NCI-H460 (cell line): Measurements from ENCODE around the gene CYP4F22. TPM values are rescaled to one million over a fixed set of nuclear protein-coding genes. Genes with fewer than 3 reads are reported as not detected.
"Not testable (repeated sequence)": the region's sequence is repeated elsewhere in the genome, so short reads cannot be mapped to it uniquely, and the experiment has no call there.

Experiments
- DNase-seq: peaks from one replicate; pipeline ENCODE4 v3.0.0-alpha.2; 2016; ENCODE audit warnings: low read depth; ENCODE audit errors: extremely low read depth
- total RNA-seq: library from RNA; depleted of rRNA; stranded (reverse); fragments of >200 nt; shearing (Covaris generic); gene quantifications from 2 replicates; pipeline ENCODE4 v1.2.3, GENCODE V29; 2014; rRNA removed

Gene CYP4F22
- total RNA-seq, 1 experiment from 2014 or later, result not detected

DNA sequence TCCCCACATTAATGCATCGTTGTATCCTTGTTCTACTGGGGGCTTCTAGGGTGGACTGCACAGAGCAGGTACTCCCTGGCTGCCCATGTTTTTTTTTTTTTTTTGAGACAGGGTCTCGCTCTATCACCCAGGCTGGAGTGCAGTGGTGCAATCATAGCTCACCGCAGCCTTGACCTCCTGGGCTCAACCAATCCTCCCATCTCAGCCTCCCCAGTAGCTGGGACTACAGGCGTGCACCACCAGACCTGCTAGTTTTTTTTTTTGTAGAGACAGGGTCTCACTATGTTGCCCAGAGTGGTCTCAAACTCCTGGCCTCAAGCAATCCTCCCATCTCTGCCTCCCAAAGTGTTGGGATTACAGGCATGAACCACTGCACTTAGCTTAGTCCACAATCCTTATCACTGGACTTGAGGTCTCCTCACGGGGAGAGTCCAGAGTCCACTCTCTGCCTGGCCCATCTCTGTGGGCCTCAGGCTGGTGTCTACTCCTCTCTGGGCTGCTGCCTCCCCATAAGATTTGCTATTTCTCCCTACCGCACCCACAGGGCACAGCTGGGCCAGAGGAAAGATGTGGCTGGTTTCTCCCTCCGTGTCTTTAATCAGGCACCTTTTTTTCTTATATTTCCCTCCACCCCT, 56.3 kb downstream of the CYP4F22 start:
- no peak for DNase-seq

GRCh38 chr19:15570420-15570819, 62.1 kb downstream of the CYP4F22 start:
- DNase-seq, result no peak

GRCh38 chr19:15575406-15575805, 67.1 kb downstream of the CYP4F22 start:
- DNase-seq, result no peak

GRCh38 chr19:15576526-15577156, 68.3 kb downstream of the CYP4F22 start:
- DNase-seq, result no peak

- DNase-seq, result no peak
These were observed 69.0 kb downstream of the CYP4F22 start for GRCh38 chr19:15577184-15577771.

DNA sequence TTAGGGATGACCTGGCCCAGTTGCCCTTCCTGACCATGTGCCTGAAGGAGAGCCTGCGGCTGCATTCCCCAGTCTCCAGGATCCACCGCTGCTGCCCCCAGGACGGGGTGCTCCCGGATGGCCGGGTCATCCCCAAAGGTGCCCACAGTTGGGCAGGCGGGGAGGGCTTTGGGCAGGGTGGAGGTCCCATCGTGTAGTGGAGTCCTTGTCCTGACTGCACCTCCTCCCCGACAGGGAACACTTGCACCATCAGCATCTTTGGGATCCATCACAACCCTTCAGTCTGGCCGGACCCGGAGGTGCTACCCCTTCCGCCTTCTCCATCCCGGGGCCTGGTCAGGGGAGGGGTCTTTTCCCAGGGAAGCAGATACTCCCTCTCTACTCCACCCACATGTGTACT, 75.0 kb downstream of the CYP4F22 start:
- no peak for DNase-seq

DNA sequence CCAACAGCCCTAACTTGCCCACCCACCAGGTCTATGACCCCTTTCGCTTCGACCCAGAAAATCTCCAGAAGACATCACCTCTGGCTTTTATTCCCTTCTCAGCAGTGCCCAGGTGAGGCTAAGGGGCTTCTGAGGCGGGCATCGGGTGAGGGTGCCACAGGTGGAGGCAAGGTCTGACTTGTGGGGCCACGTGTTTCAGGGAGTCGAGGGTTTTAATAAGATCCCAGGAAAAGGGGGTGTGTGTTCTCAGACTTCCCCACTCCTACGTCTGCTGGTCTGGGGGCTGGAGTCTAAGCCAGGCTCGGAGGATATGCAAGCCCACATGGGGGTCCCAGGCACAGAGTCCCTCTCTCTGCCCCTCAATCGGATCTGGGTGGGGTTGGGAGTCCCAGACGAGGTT, 75.8 kb downstream of the CYP4F22 start:
- no peak for DNase-seq

- peak; percentile 62 for DNase-seq
These were observed 76.3 kb downstream of the CYP4F22 start for GRCh38 chr19:15584541-15585115.

DNA sequence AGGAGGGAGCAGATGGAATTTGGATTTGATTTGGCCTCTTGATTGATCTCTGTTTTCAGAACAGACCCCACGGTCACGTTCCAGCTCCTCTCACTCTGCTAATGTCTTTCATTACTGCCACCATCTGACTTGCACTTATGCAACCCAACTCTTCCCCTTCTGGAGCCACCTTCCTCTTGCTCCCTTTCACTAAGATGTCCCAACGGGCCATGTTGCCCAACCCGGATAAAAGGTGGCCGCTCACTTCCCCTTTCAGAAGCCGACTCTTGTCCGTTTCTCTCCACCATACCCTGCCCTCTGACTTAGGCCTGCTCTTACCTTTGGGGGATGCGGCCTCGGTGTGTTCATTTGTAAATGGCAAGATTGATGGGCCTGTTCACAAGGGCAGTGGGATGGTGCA, 79.3 kb downstream of the CYP4F22 start:
- no peak for DNase-seq

DNA sequence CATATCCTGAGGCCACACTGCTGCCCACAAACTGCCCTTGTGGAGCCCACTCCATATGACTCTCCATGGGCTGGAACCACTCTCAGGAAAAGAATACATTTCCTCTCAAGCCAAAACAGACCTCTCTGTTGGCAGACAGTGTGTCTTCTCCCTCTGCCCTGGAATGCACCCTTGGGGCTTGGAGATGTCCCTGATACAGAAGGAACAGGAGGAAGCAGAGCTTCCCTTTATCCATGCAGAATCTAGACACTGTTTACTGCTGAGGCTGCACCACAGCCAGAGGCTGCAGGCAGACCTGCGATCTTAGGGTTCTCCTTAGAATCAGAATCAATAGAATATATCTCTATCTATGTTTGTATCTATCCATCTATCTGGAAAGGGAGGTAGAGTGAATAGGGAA, 79.9 kb downstream of the CYP4F22 start:
- no peak for DNase-seq

DNA sequence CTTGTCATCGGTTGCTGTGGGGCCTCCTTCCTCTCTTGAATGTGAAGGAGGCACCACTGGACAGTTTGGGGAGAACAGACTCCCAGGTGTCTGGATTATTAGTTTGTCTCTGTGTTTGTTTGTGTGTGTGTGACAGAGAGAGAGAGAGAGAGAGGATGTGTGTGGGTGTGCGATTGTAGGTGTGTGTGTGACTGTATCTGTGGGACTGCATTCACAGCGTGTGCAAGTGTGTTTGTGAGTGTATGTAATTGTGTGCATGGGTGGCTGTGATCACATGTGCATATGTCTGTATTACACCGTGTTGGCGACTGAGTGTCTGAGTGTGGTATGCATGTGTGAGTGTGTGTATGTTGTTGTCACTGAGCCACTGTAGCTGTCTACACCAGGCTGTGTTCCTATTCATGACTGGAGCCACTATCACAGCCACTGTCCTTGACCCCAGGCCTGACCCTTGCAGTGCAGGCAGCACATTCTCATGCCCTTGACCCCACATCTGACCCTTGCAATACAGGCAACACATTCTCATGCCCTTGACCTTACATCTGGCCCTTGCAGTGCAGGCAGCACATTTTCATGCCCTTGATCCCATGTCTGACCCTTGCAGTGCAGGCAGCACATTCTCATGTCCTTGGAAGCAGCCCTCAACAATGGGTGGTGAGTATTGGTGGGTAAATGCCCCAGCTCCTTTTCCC, 81.6 kb downstream of the CYP4F22 start:
- no peak for DNase-seq

- DNase-seq, result no peak
These were observed 83.5 kb downstream of the CYP4F22 start for GRCh38 chr19:15591796-15592195.

DNA sequence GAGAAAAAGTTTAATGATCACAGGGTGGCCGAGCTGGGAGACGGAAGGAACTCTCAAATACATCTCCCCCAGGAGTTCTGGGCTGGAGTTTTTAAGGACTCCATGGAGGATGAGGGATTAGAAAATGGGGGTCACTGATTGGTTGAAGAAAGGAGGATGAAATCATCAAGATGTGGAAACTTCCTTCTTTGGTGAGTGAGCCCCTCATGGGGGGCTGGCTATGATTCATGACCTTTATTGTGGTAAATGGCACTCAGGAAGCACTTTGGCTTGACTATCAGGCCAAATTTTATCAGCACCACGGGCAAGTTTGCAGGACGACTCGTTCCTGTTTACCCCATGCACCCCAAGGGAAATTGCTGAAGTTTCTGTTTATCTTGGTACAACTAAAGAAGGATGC, 84.2 kb downstream of the CYP4F22 start:
- not testable (repeated sequence) for DNase-seq

- DNase-seq, result not testable (repeated sequence)
These were observed 85.4 kb downstream of the CYP4F22 start for GRCh38 chr19:15593766-15594165.

DNA sequence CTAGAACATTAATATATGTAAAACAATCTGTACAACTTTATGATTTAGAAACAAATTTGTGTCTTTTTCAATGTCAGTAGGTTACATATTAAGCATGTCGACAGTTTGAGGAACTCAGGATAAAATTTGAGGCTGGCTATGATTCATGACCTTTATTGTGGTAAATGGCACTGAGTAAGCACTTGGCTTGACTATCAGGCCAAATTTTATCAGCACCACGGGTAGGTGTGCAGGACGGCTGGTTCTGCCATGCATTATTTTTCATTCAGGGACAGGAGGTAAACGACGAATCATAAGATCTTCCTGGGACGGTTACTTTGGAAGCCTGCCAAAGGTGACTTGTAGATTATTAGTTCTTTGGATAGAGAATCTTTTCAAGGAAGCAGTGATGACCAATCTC, 86.7 kb downstream of the CYP4F22 start:
- DNase-seq, result no peak

Other genes with a start within 250 kb of the CYP4F22 start
- gene BRD4, start 176.0 kb upstream of the CYP4F22 start, total RNA-seq, result 23.4 and 23.9 TPM in 2 replicates
- gene AKAP8, start 128.7 kb upstream of the CYP4F22 start, total RNA-seq, result 15.3 and 17.9 TPM in 2 replicates
- 47.2 and 49.4 TPM in 2 replicates for gene AKAP8L, start 89.5 kb upstream of the CYP4F22 start, total RNA-seq
- 9.3 and 10.0 TPM in 2 replicates for gene WIZ, start 58.6 kb upstream of the CYP4F22 start, total RNA-seq
- gene RASAL3, start 44.0 kb upstream of the CYP4F22 start, total RNA-seq, result not detected in 2 replicates
- gene PGLYRP2, start 29.0 kb upstream of the CYP4F22 start, total RNA-seq, result not detected in 2 replicates
- gene CYP4F8, start 106.7 kb downstream of the CYP4F22 start, total RNA-seq, result not detected in 2 replicates
- 2.9 and 3.0 TPM in 2 replicates for gene CYP4F3, start 132.4 kb downstream of the CYP4F22 start, total RNA-seq
- not detected in 2 replicates for gene CYP4F12, start 164.6 kb downstream of the CYP4F22 start, total RNA-seq
- gene OR10H2, start 219.5 kb downstream of the CYP4F22 start, total RNA-seq, result not detected in 2 replicates
- not detected in 2 replicates for gene OR10H3, start 229.5 kb downstream of the CYP4F22 start, total RNA-seq